GM12873 (cell line): Measurements from ENCODE around the gene APEH.
A peak's percentile ranks its signal among the peaks of the same experiment; 100 is the strongest.

Experiments
- TF ChIP-seq, protein P1 (sequence below): IDR thresholded peaks from 2 replicates; pipeline ENCODE4 v1.5.1; 2012; ENCODE audit warnings: low read depth, mild to moderate bottlenecking, moderate library complexity, low read length, control low read depth; ENCODE audit not compliant: insufficient read depth; ENCODE audit errors: missing control alignments

APEH gene

GRCh38 chr3:49700453-49701128 is 26.4 kb downstream of the APEH start:
- TF ChIP-seq, protein P1, sequence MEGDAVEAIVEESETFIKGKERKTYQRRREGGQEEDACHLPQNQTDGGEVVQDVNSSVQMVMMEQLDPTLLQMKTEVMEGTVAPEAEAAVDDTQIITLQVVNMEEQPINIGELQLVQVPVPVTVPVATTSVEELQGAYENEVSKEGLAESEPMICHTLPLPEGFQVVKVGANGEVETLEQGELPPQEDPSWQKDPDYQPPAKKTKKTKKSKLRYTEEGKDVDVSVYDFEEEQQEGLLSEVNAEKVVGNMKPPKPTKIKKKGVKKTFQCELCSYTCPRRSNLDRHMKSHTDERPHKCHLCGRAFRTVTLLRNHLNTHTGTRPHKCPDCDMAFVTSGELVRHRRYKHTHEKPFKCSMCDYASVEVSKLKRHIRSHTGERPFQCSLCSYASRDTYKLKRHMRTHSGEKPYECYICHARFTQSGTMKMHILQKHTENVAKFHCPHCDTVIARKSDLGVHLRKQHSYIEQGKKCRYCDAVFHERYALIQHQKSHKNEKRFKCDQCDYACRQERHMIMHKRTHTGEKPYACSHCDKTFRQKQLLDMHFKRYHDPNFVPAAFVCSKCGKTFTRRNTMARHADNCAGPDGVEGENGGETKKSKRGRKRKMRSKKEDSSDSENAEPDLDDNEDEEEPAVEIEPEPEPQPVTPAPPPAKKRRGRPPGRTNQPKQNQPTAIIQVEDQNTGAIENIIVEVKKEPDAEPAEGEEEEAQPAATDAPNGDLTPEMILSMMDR: peak; percentile 28

DNA sequence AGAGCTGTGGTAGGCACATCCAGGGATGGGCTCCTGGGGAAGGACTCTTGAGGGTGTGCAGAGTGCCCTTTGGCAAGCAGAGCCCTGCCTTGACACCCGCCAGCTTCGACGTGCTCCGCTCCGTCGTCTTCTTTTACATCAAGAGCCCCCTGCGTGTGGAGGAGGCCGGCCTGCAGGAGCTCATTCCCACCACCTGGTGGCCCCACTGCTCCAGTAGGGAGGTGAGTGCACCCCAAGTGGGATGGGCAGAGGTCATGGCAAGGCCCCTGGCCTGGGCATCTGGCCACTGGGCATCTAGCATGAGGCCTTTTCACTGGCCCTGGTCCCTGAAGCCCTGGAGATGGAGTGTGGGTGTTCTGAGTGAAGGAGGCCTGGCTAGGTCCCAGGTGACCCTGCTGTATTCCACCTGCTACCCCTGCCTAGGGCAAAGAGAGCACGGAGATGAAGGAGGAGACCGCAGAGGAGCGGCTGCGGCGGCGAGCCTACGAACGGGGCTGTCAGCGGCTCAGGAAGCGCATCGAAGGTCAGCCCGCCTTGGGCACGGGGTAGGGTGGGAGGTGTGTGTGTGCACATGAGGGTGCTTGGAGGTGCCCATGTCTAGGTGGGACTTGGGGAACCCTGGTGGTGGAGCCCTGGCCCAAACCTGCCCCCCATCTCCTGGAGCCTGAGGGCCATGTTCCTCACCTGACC is 27.4 kb downstream of the APEH start:
- TF ChIP-seq, protein P1: peak; percentile 51

DNA sequence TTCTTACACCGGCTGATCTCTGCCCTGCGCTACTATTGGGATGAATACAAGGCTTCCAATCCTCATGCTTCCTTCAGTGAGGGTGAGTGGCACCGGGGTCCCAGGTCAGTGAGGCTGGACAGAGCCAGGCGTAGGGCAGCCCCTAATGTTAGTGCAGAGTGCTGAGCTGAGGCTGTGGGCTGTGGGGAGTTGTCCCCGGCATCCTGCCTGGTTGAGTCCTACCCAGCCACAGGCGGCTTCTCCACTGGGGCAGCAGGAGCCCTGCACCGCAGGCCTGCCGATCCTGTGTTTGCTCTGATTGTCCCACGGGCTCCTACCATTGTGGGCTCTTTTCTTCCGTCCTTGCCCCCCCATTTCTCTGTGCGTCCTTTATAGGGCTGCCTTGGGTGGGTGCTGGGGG is 28.5 kb downstream of the APEH start:
- TF ChIP-seq, protein P1: no peak

- TF ChIP-seq, protein P1: peak; percentile 94
These were observed 29.3 kb downstream of the APEH start for GRCh38 chr3:49703443-49703927.

- TF ChIP-seq, protein P1: no peak
These were observed 29.8 kb downstream of the APEH start for GRCh38 chr3:49703956-49704355.

DNA sequence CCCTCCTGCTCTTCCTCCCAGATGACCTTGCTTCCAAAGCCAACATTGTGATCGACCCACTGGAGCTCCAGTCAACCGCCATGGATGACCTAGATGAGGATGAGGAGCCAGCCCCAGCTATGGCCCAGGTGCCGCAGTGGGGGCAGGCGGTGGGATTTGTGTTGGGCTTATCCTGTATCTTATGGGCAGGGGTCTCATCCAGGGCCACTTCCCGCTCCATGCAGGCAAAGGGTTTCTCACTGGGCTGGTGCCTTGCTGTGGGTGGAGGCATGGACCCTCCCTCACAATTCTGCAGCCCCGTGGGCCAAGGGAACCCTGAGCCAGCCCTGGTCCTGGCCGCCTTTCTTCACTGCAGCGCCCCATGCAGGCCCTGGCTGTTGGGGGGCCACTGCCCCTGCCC is 30.5 kb downstream of the APEH start:
- TF ChIP-seq, protein P1: no peak

- TF ChIP-seq, protein P1: no peak
These were observed 31.3 kb downstream of the APEH start for GRCh38 chr3:49705390-49705960.
